Fibroblast of lung (primary cell): Measurements from ENCODE around the gene THUMPD2. TPM values are rescaled to one million over a fixed set of nuclear protein-coding genes. Genes with fewer than 3 reads are reported as not detected.

Source experiments
- DNase-seq, 2 donors: peaks; one replicate each; pipeline versions ENCODE4 v3.0.0 to v3.0.0-alpha.2; 2010; ENCODE audit warnings: low read depth in 2 of 2
- H2AFZ ChIP-seq: 2 replicates; pipeline ENCODE4 v1.5.1; 2012; ENCODE audit warnings: low read length, control low read depth, inconsistent platforms
- H3K27ac ChIP-seq: 2 replicates; pipeline ENCODE4 v1.5.1; 2011; ENCODE audit warnings: low read length, control low read depth; ENCODE audit not compliant: insufficient read depth
- H3K27me3 ChIP-seq: 2 replicates; pipeline ENCODE4 v1.5.1; 2011; ENCODE audit warnings: mild to moderate bottlenecking, low read length; ENCODE audit not compliant: control insufficient read depth, insufficient read depth
- H3K36me3 ChIP-seq: 2 replicates; pipeline ENCODE4 v1.5.1; 2011; ENCODE audit warnings: low read length; ENCODE audit not compliant: control insufficient read depth, insufficient read depth
- H3K4me1 ChIP-seq: 2 replicates; pipeline ENCODE4 v1.5.1; 2011; ENCODE audit warnings: low read length; ENCODE audit not compliant: control insufficient read depth, insufficient read depth; ENCODE audit errors: extremely low read depth
- H3K4me2 ChIP-seq: 2 replicates; pipeline ENCODE4 v1.5.1; 2011; ENCODE audit warnings: low read length, control low read depth; ENCODE audit not compliant: insufficient read depth; ENCODE audit errors: extremely low read depth
- H3K4me3 ChIP-seq, 4 experiments: fragments of 200-600 bp in 1 of 4; sonication (generic) in 1 of 4; replicated peaks in 1 of 4; 2 replicates each; pipeline ENCODE4 v1.5.1; 2011 to 2016; ENCODE audit warnings: low read length in 4 of 4, low read depth in 3 of 4, mild to moderate bottlenecking in 3 of 4, control low read depth in 2 of 4, inconsistent platforms in 1 of 4, mixed read lengths in 1 of 4; ENCODE audit not compliant: insufficient read depth in 1 of 4; ENCODE audit errors: control extremely low read depth in 1 of 4
- H3K79me2 ChIP-seq: 2 replicates; pipeline ENCODE4 v1.5.1; 2012; ENCODE audit warnings: mild to moderate bottlenecking, low read length, inconsistent platforms; ENCODE audit not compliant: control insufficient read depth, insufficient read depth
- H3K9ac ChIP-seq: 2 replicates; pipeline ENCODE4 v1.5.1; 2011; ENCODE audit warnings: mild to moderate bottlenecking, low read length, control low read depth; ENCODE audit not compliant: insufficient read depth
- H3K9me3 ChIP-seq: 2 replicates; pipeline ENCODE4 v1.5.1; 2012; ENCODE audit warnings: low read depth, low read length; ENCODE audit not compliant: control insufficient read depth, insufficient read depth
- H4K20me1 ChIP-seq: 2 replicates; pipeline ENCODE4 v1.5.1; 2011; ENCODE audit warnings: low read length; ENCODE audit not compliant: control insufficient read depth, insufficient read depth; ENCODE audit errors: extremely low read depth
- CTCF ChIP-seq, 2 donors: IDR thresholded peaks in 1 of 2; conservative IDR thresholded peaks in 1 of 2; 1 replicate in 1 of 2; 2 replicates in 1 of 2; pipeline ENCODE4 v1.5.1; 2011 to 2012; ENCODE audit warnings: low read length in 2 of 2, control low read depth in 1 of 2, inconsistent platforms in 1 of 2, low read depth in 1 of 2, mild to moderate bottlenecking in 1 of 2
- EZH2 ChIP-seq: IDR thresholded peaks from 2 replicates; pipeline ENCODE4 v1.5.1; 2012; ENCODE audit warnings: low read length, control low read depth, mild to moderate bottlenecking; ENCODE audit errors: missing control alignments
- polyA plus RNA-seq, 2 donors: library from polyadenylated mRNA; depleted of rRNA in 1 of 2; stranded (reverse) in 1 of 2; unstranded in 1 of 2; fragments of >200 nt; gene quantifications; 2 replicates each; pipeline ENCODE4 v1.2.1, GENCODE V29; 2011 to 2012; ENCODE audit warnings: missing spikeins in 1 of 2
- total RNA-seq: library from RNA; depleted of rRNA; stranded (reverse); fragments of >200 nt; gene quantifications from 2 replicates; pipeline ENCODE4 v1.2.1, GENCODE V29; 2014

THUMPD2 gene
- total and polyA plus RNA-seq, 2 donors (not counting 1 experiment from before 2014, with no cell fraction given) = 8.1 to 10.2 TPM

- Histone ChIP-seq H3K9me3 (no peaks in the 10 kb centered on the region), H3K27ac (no peak overlapping the region), H3K27me3 (no peaks in the 10 kb centered on the region), H3K4me2 (no peak overlapping the region), H3K79me2 (no peaks in the 10 kb centered on the region), H2AFZ (no peak overlapping the region), H3K9ac (no peak overlapping the region), H3K4me3 (no peak overlapping the region), H3K36me3 (no peaks in the 10 kb centered on the region), H3K4me1 (no peaks in the 10 kb centered on the region), H4K20me1 (no peaks in the 10 kb centered on the region)
- no peak for TF ChIP-seq CTCF (conservative IDR thresholded peaks at IDR 0.05 in 1 of 2, IDR thresholded peaks at IDR 0.05 in 1 of 2; ENCODE audit: low read depth in 1 of 2, low read length in 2 of 2)
- no peak for TF ChIP-seq EZH2
- no peak for DNase-seq
Measured at GRCh38 chr2:39787950-39788349, 8.9 kb upstream of the THUMPD2 start.

- Histone ChIP-seq H3K27me3 (no peaks in the 10 kb centered on the region), H4K20me1 (no peaks in the 10 kb centered on the region), H3K79me2 (no peaks in the 10 kb centered on the region), H2AFZ (no peak overlapping the region), H3K36me3 (no peaks in the 10 kb centered on the region), H3K4me3 (no peak overlapping the region), H3K9ac (no peak overlapping the region), H3K4me2 (no peak overlapping the region), H3K27ac (no peak overlapping the region), H3K9me3 (no peaks in the 10 kb centered on the region), H3K4me1 (no peaks in the 10 kb centered on the region)
- no peak for DNase-seq
- TF ChIP-seq EZH2 = no peak
- TF ChIP-seq CTCF (conservative IDR thresholded peaks at IDR 0.05 in 1 of 2, IDR thresholded peaks at IDR 0.05 in 1 of 2; ENCODE audit: low read depth in 1 of 2, low read length in 2 of 2) = no peak
Measured at GRCh38 chr2:39786761-39787522, 7.9 kb upstream of the THUMPD2 start.

DNA sequence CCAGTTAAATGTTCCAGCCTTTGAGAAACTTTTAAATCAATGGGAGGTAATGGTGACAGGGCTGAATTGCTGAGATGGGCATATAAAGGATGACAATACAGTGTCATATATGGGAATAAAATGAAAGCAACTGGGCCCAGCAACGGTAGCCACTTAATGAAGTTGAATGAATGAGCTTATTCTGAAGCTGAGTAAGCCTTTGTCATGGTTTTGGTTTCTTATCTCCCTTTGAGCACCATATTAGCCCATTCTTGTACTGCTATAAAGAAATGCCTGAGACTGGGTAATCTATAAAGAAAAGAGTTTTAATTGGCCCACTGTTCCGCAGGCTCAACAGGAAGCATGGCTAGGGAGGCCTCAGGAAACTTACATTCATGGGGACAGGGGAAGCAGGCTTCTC, 3.5 kb upstream of the THUMPD2 start:
- Histone ChIP-seq H3K9ac (no peak overlapping the region), H3K4me3 (no peak overlapping the region), H3K27me3 (no peaks in the 10 kb centered on the region), H3K4me2 (no peak overlapping the region), H3K79me2 (peaks cover 14% of the 10 kb centered on the region), H3K27ac (no peak overlapping the region), H3K36me3 (no peaks in the 10 kb centered on the region), H4K20me1 (no peaks in the 10 kb centered on the region), H3K4me1 (peaks cover 4% of the 10 kb centered on the region), H2AFZ (no peak overlapping the region), H3K9me3 (no peaks in the 10 kb centered on the region)
- peak in 1 of 2 donors; percentile 36 for DNase-seq
- TF ChIP-seq EZH2 (no peak), CTCF (conservative IDR thresholded peaks at IDR 0.05 in 1 of 2, IDR thresholded peaks at IDR 0.05 in 1 of 2; ENCODE audit: low read depth in 1 of 2, low read length in 2 of 2) (no peak)
